Tongue (tissue), 3 donors: ENCODE results near the gene ZNF672. TPM values are rescaled to one million over a fixed set of nuclear protein-coding genes. Genes with fewer than 3 reads are reported as not detected.

Experiments used
- DNase-seq: peaks from one replicate; pipeline ENCODE4 v3.0.0-alpha.2; 2015
- small RNA-seq: library from RNA; depleted of rRNA; stranded (forward); fragments of <200 nt; gene quantifications from one replicate; pipeline ENCODE3, GENCODE V24; 2014; ENCODE audit warnings: low replicate concordance
- total RNA-seq: library from RNA; depleted of rRNA; stranded (reverse); fragments of >200 nt; gene quantifications from one replicate; pipeline ENCODE4 v1.2.3, GENCODE V29; 2014

ZNF672 gene
- total RNA-seq, 1 donor from 2014 or later: 33.4 TPM

DNA sequence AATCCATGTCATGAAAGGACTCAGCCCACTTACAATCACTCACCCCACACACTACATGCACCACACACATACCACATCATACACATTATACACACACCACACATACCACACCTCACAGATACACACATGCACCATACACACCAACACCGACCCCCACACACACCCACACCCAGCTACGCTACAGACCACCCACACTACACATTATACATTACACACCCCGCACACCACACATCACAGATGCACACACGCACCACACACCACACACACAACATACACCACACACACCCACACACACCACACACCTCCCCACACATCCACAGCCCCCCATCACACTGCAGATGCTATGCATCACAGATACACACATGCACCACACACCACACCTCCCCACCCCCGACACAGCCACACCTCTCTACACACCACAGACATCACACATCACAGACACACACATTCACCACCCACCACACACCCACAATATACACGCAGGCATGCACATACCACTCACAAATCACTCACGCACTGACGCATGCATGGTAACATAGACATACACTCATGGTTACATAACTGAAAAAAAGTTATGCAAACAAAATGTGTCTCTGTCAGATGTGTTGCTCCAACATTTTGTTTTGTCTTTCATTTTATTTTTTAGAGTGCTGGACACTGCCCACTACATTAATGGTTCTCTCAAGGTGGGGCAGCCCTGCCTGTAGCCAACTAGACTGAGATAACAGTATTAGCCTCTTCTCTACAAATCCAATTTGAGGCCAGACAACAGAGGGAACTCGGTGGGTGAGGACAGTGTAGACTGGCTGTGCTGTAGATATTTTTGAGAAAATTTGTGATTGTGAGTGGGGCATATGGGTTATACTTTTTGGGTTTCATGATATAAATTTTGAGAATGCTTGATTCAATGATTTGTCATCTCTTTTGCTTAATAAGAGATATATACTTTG, 52.8 kb downstream of the ZNF672 start:
- no peak for DNase-seq

- DNase-seq: no peak
These were observed 53.7 kb downstream of the ZNF672 start for GRCh38 chr1:248891758-248892157.

DNA sequence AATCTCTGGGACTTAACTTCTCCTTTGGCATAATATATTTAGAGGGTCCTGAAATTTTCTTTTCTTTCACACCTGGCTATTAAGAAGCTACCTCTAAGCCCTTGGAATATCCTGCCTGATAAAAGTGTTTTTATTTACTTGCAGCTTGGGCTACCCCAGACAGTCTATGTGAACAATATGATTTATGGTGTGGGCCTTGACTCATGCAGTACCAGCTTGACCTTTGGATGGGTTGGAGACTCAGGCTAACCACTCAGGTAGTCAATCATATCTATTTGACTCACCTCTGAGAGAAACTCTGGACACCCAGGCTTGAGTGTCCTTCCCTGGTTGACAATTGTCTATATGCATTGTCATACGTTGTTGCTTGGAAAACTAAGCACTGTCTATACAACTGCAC, 54.6 kb downstream of the ZNF672 start:
- no peak for DNase-seq

DNA sequence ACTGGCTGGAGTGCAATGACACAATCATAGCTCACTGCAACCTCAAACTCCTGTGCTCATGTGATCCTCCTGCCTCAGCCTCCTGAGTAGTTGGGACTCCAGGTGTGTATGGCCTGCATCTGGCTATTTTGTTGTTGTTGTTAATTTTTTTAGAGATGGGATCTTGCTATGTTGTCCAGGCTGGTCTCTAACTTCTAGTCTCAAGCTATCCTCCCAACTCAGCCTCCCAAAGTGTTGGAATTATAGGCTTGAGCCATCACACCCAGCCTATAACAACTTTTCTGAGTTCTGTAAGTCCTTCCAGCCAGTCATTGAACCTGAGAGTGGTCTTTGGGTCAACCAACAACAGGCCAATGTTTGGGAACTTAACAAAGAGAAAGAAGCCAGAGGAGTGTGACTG, 56.8 kb downstream of the ZNF672 start:
- no peak for DNase-seq

GRCh38 chr1:248897412-248898337, 59.7 kb downstream of the ZNF672 start:
- no peak for DNase-seq

Small RNA genes within 50 kb of the gene (small RNA-seq; reads per million reads assigned to genes)
- not detected for gene MIR3124

Other genes with a start within 250 kb of the ZNF672 start
- gene OR2T10, start 240.5 kb upstream of the ZNF672 start, total RNA-seq: not detected
- gene OR2T11, start 203.1 kb upstream of the ZNF672 start, total RNA-seq: not detected
- gene OR2T35, start 192.9 kb upstream of the ZNF672 start, total RNA-seq: not detected
- gene OR2T27, start 182.7 kb upstream of the ZNF672 start, total RNA-seq: not detected
- not detected for gene OR14I1, start 135.5 kb upstream of the ZNF672 start, total RNA-seq
- gene LYPD8, start 82.5 kb upstream of the ZNF672 start, total RNA-seq: not detected
- gene SH3BP5L, start 12.3 kb upstream of the ZNF672 start, total RNA-seq: 20.9 TPM
- gene ZNF692, start 20.9 kb downstream of the ZNF672 start, total RNA-seq: 34.9 TPM
- gene PGBD2, start 68.0 kb downstream of the ZNF672 start, total RNA-seq: 9.1 TPM